Endothelial cell of umbilical vein (primary cell): Measurements from ENCODE around the gene PFN4. TPM values are rescaled to one million over a fixed set of nuclear protein-coding genes. Genes with fewer than 3 reads are reported as not detected.

Source experiments
- BruUV-seq: library from RNA; stranded (reverse); fragments of 400-500 nt; replicated peaks from 2 replicates; lab custom pipeline; 2021; lab: Mats Ljungman, UMichigan
- CTCF ChIA-PET: fragments of 300-600, 350-600 bp; sonication (Branson Sonifier 250); formaldehyde crosslinking; loops from one replicate; lab custom pipeline; 2021; ENCODE audit warnings: antibody characterized with exemption, inconsistent platforms; lab: Charles Lee
- POLR2A ChIA-PET: fragments of 300-600, 350-600 bp; sonication (Branson Sonifier 250); formaldehyde crosslinking; loops from one replicate; lab custom pipeline; 2021; ENCODE audit warnings: antibody characterized with exemption, inconsistent platforms; lab: Charles Lee
- DNase-seq: peaks from one replicate; pipeline ENCODE4 v3.0.0-alpha.2; 2011; ENCODE audit warnings: low read depth, low spot score
- FAIRE-seq: peaks from 2 replicates; lab custom pipeline; 2011; peaks lifted over from hg19 to GRCh38; lab: Jason Lieb, UNC
- H2AFZ ChIP-seq: 2 replicates; pipeline ENCODE4 v1.6.0; 2012; ENCODE audit warnings: low read depth, low read length, control low read depth, inconsistent platforms
- H3K27ac ChIP-seq: 2 replicates; pipeline ENCODE4 v1.5.1; 2011; ENCODE audit warnings: low read depth, mild to moderate bottlenecking, control low read depth, low read length, moderate library complexity; ENCODE audit not compliant: insufficient read depth
- H3K27me3 ChIP-seq, 2 experiments: 2 replicates each; pipeline versions ENCODE4 v1.6.0 to v1.6.1; 2011; ENCODE audit warnings: low read length in 2 of 2, mixed read lengths in 1 of 2; ENCODE audit not compliant: control insufficient read depth in 2 of 2, insufficient read depth in 2 of 2
- H3K36me3 ChIP-seq, 2 experiments: 2 replicates in 1 of 2; 3 replicates in 1 of 2; pipeline ENCODE4 v1.5.1; 2011; ENCODE audit warnings: low read length in 2 of 2, mild to moderate bottlenecking in 1 of 2, moderate library complexity in 1 of 2; ENCODE audit not compliant: control insufficient read depth in 2 of 2, insufficient read depth in 2 of 2; ENCODE audit errors: extremely low read depth in 1 of 2
- H3K4me1 ChIP-seq: 3 replicates; pipeline ENCODE4 v1.5.1; 2011; ENCODE audit warnings: mild to moderate bottlenecking, low read length; ENCODE audit not compliant: control insufficient read depth, insufficient read depth; ENCODE audit errors: extremely low read depth
- H3K4me2 ChIP-seq: 2 replicates; pipeline ENCODE4 v1.6.1; 2011; ENCODE audit warnings: low read length, control low read depth, mixed read lengths; ENCODE audit not compliant: insufficient read depth
- H3K4me3 ChIP-seq, 3 experiments: fragments of 200-600 bp in 1 of 3; sonication (generic), shearing (Covaris generic) in 1 of 3; replicated peaks in 1 of 3; 2 replicates each; pipeline ENCODE4 v1.5.1; 2011 to 2016; ENCODE audit warnings: control low read depth in 3 of 3, low read length in 3 of 3, mild to moderate bottlenecking in 2 of 3, inconsistent platforms in 1 of 3, low read depth in 1 of 3, moderate library complexity in 1 of 3; ENCODE audit not compliant: insufficient read depth in 1 of 3
- H3K79me2 ChIP-seq: 2 replicates; pipeline ENCODE4 v1.6.0; 2012; ENCODE audit warnings: low read length, inconsistent platforms; ENCODE audit not compliant: control insufficient read depth, insufficient read depth
- H3K9ac ChIP-seq: replicated peaks from 2 replicates; pipeline ENCODE3; 2011; ENCODE audit warnings: low read length, control low read depth; ENCODE audit not compliant: insufficient read depth; ENCODE audit errors: extremely low read depth
- H3K9me1 ChIP-seq: replicated peaks from 3 replicates; pipeline ENCODE4 v1.6.0; 2011; ENCODE audit warnings: mild to moderate bottlenecking, low read length; ENCODE audit not compliant: control insufficient read depth, insufficient read depth; ENCODE audit errors: extremely low read depth
- H3K9me3 ChIP-seq: replicated peaks from 2 replicates; pipeline ENCODE4 v1.5.1; 2012; ENCODE audit warnings: low read length, inconsistent platforms; ENCODE audit not compliant: control insufficient read depth, insufficient read depth
- H4K20me1 ChIP-seq: replicated peaks from 2 replicates; pipeline ENCODE3; 2011; ENCODE audit warnings: mild to moderate bottlenecking, low read length; ENCODE audit not compliant: control insufficient read depth, insufficient read depth; ENCODE audit errors: extremely low read depth
- EZH2 ChIP-seq: IDR thresholded peaks from 2 replicates; pipeline ENCODE4 v1.6.1; 2012; ENCODE audit warnings: borderline replicate concordance, low read depth, mild to moderate bottlenecking, moderate library complexity, low read length, inconsistent platforms; ENCODE audit not compliant: severe bottlenecking
- FOS ChIP-seq: IDR thresholded peaks from 2 replicates; pipeline ENCODE4 v1.6.1; 2011; ENCODE audit warnings: mild to moderate bottlenecking, low read length, moderate library complexity, borderline replicate concordance; ENCODE audit not compliant: insufficient read depth
- GATA2 ChIP-seq: IDR thresholded peaks from 2 replicates; pipeline ENCODE4 v1.7.0; 2011; ENCODE audit warnings: low read depth, mild to moderate bottlenecking, moderate library complexity, mixed read lengths, low read length; ENCODE audit not compliant: insufficient read length, insufficient read depth
- JUN ChIP-seq: IDR thresholded peaks from 2 replicates; pipeline ENCODE4 v1.6.1; 2011; ENCODE audit warnings: borderline replicate concordance, low read depth; ENCODE audit not compliant: insufficient read length, insufficient read depth
- MYC ChIP-seq: IDR thresholded peaks from one replicate; pipeline ENCODE4 v1.6.1; 2011; ENCODE audit warnings: mild to moderate bottlenecking, low read depth, low read length
- POLR2A ChIP-seq: IDR thresholded peaks from 2 replicates; pipeline ENCODE4 v1.6.1; 2012; ENCODE audit warnings: low read depth, mild to moderate bottlenecking, control low read depth, low read length
- POLR2AphosphoS5 ChIP-seq: IDR thresholded peaks from 2 replicates; pipeline ENCODE4 v1.6.1; 2012; ENCODE audit warnings: low read depth, mild to moderate bottlenecking, control low read depth, low read length, moderate library complexity; ENCODE audit not compliant: insufficient read depth
- dilution Hi-C: fragments of 300-500 bp; cut with MboI; formaldehyde crosslinking; loops from one replicate; pipeline ENCODE4 v1.15.0; 2019; ENCODE audit warnings: low sequenced_read_pairs; ENCODE audit not compliant: extremely low pct_ligation_motif_present
- intact Hi-C: fragments of 100-400 bp; cut with micrococcal nuclease; formaldehyde crosslinking; loops from one replicate; pipeline ENCODE4 v1.10.0; 2022
- polyA plus RNA-seq, 4 experiments: library from polyadenylated mRNA; depleted of rRNA in 3 of 4; stranded (reverse) in 3 of 4; unstranded in 1 of 4; fragments of >200 nt; gene quantifications; 2 replicates each; pipeline versions ENCODE4 v1.2.1 to v1.2.3, GENCODE V29; 2011 to 2012; ENCODE audit warnings: missing spikeins in 1 of 4
- total RNA-seq: library from RNA; stranded (reverse); gene quantifications from 2 replicates; pipeline ENCODE4 v1.2.3, GENCODE V29; 2021
- TF ChIP-seq, protein P1 (sequence below): IDR thresholded peaks from 2 replicates; pipeline ENCODE4 v1.6.1; 2011; ENCODE audit not compliant: insufficient read depth, insufficient read length
- TF ChIP-seq, protein P2 (sequence below), 2 donors: IDR thresholded peaks; 1 replicate in 1 of 2; 2 replicates in 1 of 2; pipeline ENCODE4 v1.5.1; 2011; ENCODE audit warnings: low read length in 2 of 2, mild to moderate bottlenecking in 2 of 2, moderate library complexity in 2 of 2, control low read depth in 1 of 2, inconsistent platforms in 1 of 2, low read depth in 1 of 2; ENCODE audit not compliant: insufficient read depth in 1 of 2; ENCODE audit errors: extremely low read depth in 1 of 2

The PFN4 gene
- total and polyA plus RNA-seq, 2 donors (not counting 3 experiments of a cell fraction or from before 2014, with no cell fraction given) = 0.23 to 0.93 TPM

GRCh38 chr2:24104110-24104650 is 19.0 kb downstream of the PFN4 start:
- Histone ChIP-seq H3K4me1 (no peaks in the 10 kb centered on the region), H2AFZ (no peak overlapping the region), H3K9me1 (no peaks in the 10 kb centered on the region), H3K36me3 (no peaks in the 10 kb centered on the region), H3K9me3 (no peaks in the 10 kb centered on the region), H3K4me2 (no peak overlapping the region), H3K27me3 (peaks cover 0 to 2% of the 10 kb centered on the region in 2 experiments), H3K79me2 (no peaks in the 10 kb centered on the region), H3K9ac (no peak overlapping the region), H3K27ac (no peak overlapping the region), H4K20me1 (no peaks in the 10 kb centered on the region), H3K4me3 (no peak overlapping the region)
- FAIRE-seq = no peak
- CTCF ChIA-PET = no interaction called here
- POLR2A ChIA-PET = no interaction called here
- DNase-seq = no peak
- TF ChIP-seq, protein P1, sequence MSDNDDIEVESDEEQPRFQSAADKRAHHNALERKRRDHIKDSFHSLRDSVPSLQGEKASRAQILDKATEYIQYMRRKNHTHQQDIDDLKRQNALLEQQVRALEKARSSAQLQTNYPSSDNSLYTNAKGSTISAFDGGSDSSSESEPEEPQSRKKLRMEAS = no peak
- TF ChIP-seq POLR2AphosphoS5 = no peak
- no peak for TF ChIP-seq FOS
- no peak for TF ChIP-seq EZH2
- TF ChIP-seq JUN = no peak
- TF ChIP-seq GATA2 = no peak
- TF ChIP-seq, protein P2, sequence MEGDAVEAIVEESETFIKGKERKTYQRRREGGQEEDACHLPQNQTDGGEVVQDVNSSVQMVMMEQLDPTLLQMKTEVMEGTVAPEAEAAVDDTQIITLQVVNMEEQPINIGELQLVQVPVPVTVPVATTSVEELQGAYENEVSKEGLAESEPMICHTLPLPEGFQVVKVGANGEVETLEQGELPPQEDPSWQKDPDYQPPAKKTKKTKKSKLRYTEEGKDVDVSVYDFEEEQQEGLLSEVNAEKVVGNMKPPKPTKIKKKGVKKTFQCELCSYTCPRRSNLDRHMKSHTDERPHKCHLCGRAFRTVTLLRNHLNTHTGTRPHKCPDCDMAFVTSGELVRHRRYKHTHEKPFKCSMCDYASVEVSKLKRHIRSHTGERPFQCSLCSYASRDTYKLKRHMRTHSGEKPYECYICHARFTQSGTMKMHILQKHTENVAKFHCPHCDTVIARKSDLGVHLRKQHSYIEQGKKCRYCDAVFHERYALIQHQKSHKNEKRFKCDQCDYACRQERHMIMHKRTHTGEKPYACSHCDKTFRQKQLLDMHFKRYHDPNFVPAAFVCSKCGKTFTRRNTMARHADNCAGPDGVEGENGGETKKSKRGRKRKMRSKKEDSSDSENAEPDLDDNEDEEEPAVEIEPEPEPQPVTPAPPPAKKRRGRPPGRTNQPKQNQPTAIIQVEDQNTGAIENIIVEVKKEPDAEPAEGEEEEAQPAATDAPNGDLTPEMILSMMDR (IDR thresholded peaks at IDR 0.05; ENCODE audit: extremely low read depth in 1 of 2, insufficient read depth in 1 of 2, low read depth in 1 of 2, low read length in 2 of 2) = no peak
- no peak for TF ChIP-seq POLR2A
- no peak for TF ChIP-seq MYC
- dilution Hi-C loops (no loop called here), intact Hi-C loops (no loop called here)
- BruUV-seq = no TSS peak
